ENCODE data around the gene PIP5K1A. TPM values are rescaled to one million over a fixed set of nuclear protein-coding genes. Genes with fewer than 3 reads are reported as not detected.

PIP5K1A gene
- total and polyA plus RNA-seq, 9 of the 15 experiments (the other 6 are each of a cell fraction or from before 2014, with no cell fraction given), result 1.9 to 42.4 (median 18.8) TPM

DNA sequence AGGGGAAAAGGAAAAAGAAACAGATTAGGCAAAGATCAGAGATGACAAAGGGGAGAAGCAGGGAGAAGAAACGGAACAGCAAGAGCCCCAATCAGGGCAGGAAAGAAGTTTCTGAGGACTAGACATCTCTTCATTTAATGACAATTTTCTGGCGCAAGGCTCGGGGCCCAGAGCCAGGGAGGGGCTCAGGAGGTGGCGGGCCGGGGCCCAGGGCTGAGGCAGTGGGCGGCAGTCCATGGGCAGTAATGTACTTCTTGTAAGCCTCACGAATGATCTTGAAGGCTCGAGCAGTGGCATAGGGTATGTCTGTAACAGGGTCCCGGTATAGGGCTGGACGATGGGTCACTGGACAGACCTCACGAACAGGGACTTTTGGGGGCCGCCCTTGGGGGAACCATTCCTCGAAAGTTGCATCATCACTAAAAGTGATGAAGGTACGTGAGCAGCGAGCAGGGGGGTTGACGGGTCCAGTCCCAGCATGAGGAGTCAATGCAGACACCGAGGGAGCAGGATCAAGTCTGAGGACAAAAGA, 21.8 kb upstream of the PIP5K1A start:
- H3K79me2 ChIP-seq (ENCODE audit: control insufficient read depth, insufficient read depth, low read length), result no peaks in the 10 kb centered on the region
- no peaks in the 10 kb centered on the region for H3K9me1 ChIP-seq (ENCODE audit: control insufficient read depth, insufficient read depth, low read length)
- H3K36me3 ChIP-seq (ENCODE audit: control insufficient read depth, insufficient read depth, low read length), result peaks cover 61% of the 10 kb centered on the region; the same call in 2 of the 3 replicates
- WGBS (ENCODE audit: insufficient coverage, low coverage, missing lambda C conversion rate), result 92% methylated on average over 17 of the region's 17 CpGs
- FAIRE-seq (no peak), ATAC-seq (no peak), DNase-seq (ENCODE audit: extremely low read depth in 1 of 4, low spot score in 3 of 4) (no peak)
- TF ChIP-seq CBFB (CRISPR knock-in tag; IDR thresholded peaks at IDR 0.05), result no peak
- TF ChIP-seq, protein P1, sequence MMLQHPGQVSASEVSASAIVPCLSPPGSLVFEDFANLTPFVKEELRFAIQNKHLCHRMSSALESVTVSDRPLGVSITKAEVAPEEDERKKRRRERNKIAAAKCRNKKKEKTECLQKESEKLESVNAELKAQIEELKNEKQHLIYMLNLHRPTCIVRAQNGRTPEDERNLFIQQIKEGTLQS (IDR thresholded peaks at IDR 0.05), result peak; percentile 45; the same call in 1 of the 2 replicates
- TF ChIP-seq, protein P1 (CRISPR knock-in tag; conservative IDR thresholded peaks at IDR 0.05), result no peak
- TF ChIP-seq CEBPG (CRISPR knock-in tag; IDR thresholded peaks at IDR 0.05), result no peak
- TF ChIP-seq CEBPG (tag; conservative IDR thresholded peaks at IDR 0.05 in 1 of 2, IDR thresholded peaks at IDR 0.05 in 1 of 2), result peak in 1 of 2 experiments; percentile 15; a peak in 1 of 4 replicates
- TF ChIP-seq, protein P2, sequence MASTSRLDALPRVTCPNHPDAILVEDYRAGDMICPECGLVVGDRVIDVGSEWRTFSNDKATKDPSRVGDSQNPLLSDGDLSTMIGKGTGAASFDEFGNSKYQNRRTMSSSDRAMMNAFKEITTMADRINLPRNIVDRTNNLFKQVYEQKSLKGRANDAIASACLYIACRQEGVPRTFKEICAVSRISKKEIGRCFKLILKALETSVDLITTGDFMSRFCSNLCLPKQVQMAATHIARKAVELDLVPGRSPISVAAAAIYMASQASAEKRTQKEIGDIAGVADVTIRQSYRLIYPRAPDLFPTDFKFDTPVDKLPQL (IDR thresholded peaks at IDR 0.05; ENCODE audit: extremely low read depth, insufficient read length), result no peak
- no peak overlapping the region for H2AFZ ChIP-seq (ENCODE audit: low read depth, low read length)
- H3K9ac ChIP-seq (ENCODE audit: insufficient read depth in 1 of 2, low read depth in 2 of 2, low read length in 2 of 2), result 0 out of 4 replicates have a peak overlapping the region, but pooled peaks of 1 of the 2 experiments have one; percentile 21
- no peaks in the 10 kb centered on the region for H3K27me3 ChIP-seq (ENCODE audit: control insufficient read depth in 2 of 2, insufficient read depth in 2 of 2, low read length in 2 of 2)
- no peaks in the 10 kb centered on the region; a peak in 1 of 5 replicates for H3K4me1 ChIP-seq (replicated peaks in 1 of 2; ENCODE audit: control insufficient read depth in 2 of 2, insufficient read depth in 2 of 2, low read length in 2 of 2)
- no peaks in the 10 kb centered on the region for H4K20me1 ChIP-seq (replicated peaks; ENCODE audit: control insufficient read depth, insufficient read depth, low read length)
- POLR2A ChIA-PET, result interaction anchor here (1.5 to 1.8 kb wide), 2 partner anchors 10 to 13 kb away, joined by 5 to 6 read pairs; partner anchors contain the start of genes LYSMD1, SCNM1 and VPS72
- in situ Hi-C loops (cut with MboI) (no loop called here), intact Hi-C loops (cut with micrococcal nuclease) (no loop called here)
- CTCF ChIA-PET (ENCODE audit: low intra/inter-chr PET ratio), result no interaction called here
- BruUV-seq (replicated peaks), result TSS peak; percentile 49
- no peaks in the 10 kb centered on the region for H3K9me3 ChIP-seq (replicated peaks; ENCODE audit: control insufficient read depth, insufficient read depth, low read depth, low read length)
- H3K27ac ChIP-seq (ENCODE audit: extremely low read depth, low read depth, low read length), result no peak overlapping the region
- H3K4me2 ChIP-seq (ENCODE audit: insufficient read depth, low read length), result no peak overlapping the region
- H3K4me3 ChIP-seq, result no peak overlapping the region

Measured in K562 (cell line).